Lung (tissue), 12 donors: Measurements from ENCODE around the gene LIME1. TPM values are rescaled to one million over a fixed set of nuclear protein-coding genes. Genes with fewer than 3 reads are reported as not detected.

Source experiments
- ATAC-seq: fragments of 200-7000 bp; cut with Tn5 transposase; one replicate; pipeline ENCODE4 v1.9.1; 2020; ENCODE audit warnings: moderate number of reproducible peaks; ENCODE audit not compliant: insufficient read depth, low FRiP score
- DNase-seq, 3 donors: peaks; one replicate each; pipeline ENCODE4 v3.0.0-alpha.2; 2013 to 2017
- H3K27ac ChIP-seq, 2 donors: one replicate each; pipeline ENCODE4 v1.5.1; 2013; ENCODE audit warnings: mild to moderate bottlenecking in 2 of 2, moderate library complexity in 2 of 2, control low read depth in 1 of 2, inconsistent platforms in 1 of 2, low read depth in 1 of 2, low read length in 1 of 2
- H3K27me3 ChIP-seq, 3 donors: one replicate each; pipeline ENCODE4 v1.5.1; 2013; ENCODE audit warnings: low read length in 2 of 3; ENCODE audit not compliant: control insufficient read depth in 3 of 3, insufficient read depth in 3 of 3
- H3K36me3 ChIP-seq, 4 donors: one replicate each; pipeline ENCODE4 v1.5.1; 2013; ENCODE audit warnings: low read length in 4 of 4, mild to moderate bottlenecking in 1 of 4, moderate library complexity in 1 of 4; ENCODE audit not compliant: control insufficient read depth in 4 of 4, insufficient read depth in 4 of 4
- H3K4me1 ChIP-seq, 5 donors: one replicate each; pipeline ENCODE4 v1.5.1; 2013; ENCODE audit warnings: low read length in 5 of 5, mild to moderate bottlenecking in 2 of 5, moderate library complexity in 1 of 5; ENCODE audit not compliant: control insufficient read depth in 5 of 5, insufficient read depth in 5 of 5
- H3K4me3 ChIP-seq: one replicate; pipeline ENCODE4 v1.5.1; 2013; ENCODE audit warnings: mild to moderate bottlenecking, control low read depth, moderate library complexity
- H3K9ac ChIP-seq, 2 donors: one replicate each; pipeline ENCODE4 v1.5.1; 2013; ENCODE audit warnings: low read length in 2 of 2, control low read depth in 1 of 2; ENCODE audit not compliant: insufficient read depth in 1 of 2
- H3K9me3 ChIP-seq, 4 donors: one replicate each; pipeline ENCODE4 v1.5.1; 2013; ENCODE audit warnings: low read length in 3 of 4, mild to moderate bottlenecking in 1 of 4, moderate library complexity in 1 of 4; ENCODE audit not compliant: control insufficient read depth in 4 of 4, insufficient read depth in 3 of 4
- WGBS, 2 donors: extraction: QIAGEN DNeasy Blood & Tissue Kit; methylation state at CpG; one replicate each; pipeline ENCODE4 v1.1.7; 2013; 5-methylcytosine and 5-hydroxymethylcytosine counted together
- polyA plus RNA-seq, 2 donors: library from polyadenylated mRNA; stranded (reverse); fragments of 200-250 nt; gene quantifications; one replicate each; pipeline ENCODE4 v1.2.1, GENCODE V29; 2013
- total RNA-seq, 2 donors: library from RNA; depleted of rRNA in 1 of 2; stranded (reverse); fragments of >200 nt in 1 of 2; gene quantifications; one replicate each; pipeline ENCODE4 v1.2.1, GENCODE V29; 2014 to 2021
- TF ChIP-seq, protein P1 (sequence below): IDR thresholded peaks from 2 replicates; pipeline ENCODE4 v1.5.1; 2012; ENCODE audit warnings: mild to moderate bottlenecking; ENCODE audit errors: control extremely low read depth, extremely low read depth
- donor health status: control.
- donor health status: control.
- donor health status: Bipolar disorder and iron deficiency.
- donor health status: healthy.
- donor health status: DM: yes; HTN: yes; CAD: no.

LIME1 gene
- total and polyA plus RNA-seq, 4 donors = 6.2 to 19.9 (median 10.2) TPM

DNA sequence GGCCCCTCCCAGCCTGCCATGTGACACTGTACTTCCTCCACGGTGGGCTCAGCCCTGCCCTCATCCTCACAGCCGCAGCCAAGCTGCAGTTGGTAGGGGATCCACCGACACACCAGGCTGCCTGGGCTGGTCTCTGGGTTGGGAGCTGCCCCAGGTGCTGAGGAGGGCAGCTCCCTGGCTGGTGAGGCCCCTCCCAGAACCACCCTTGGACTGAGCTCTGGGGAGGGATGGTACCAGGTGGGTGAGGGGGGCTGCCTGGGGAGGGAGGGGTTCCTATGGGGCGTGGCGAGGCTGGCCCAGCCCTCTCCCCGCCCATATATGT lies 40.2 kb upstream of the LIME1 start:
- Histone ChIP-seq H3K9me3 (no peaks in the 10 kb centered on the region), H3K27me3 (no peaks in the 10 kb centered on the region), H3K36me3 (peaks cover 0 to 34% (median 5%) of the 10 kb centered on the region in 4 donors), H3K9ac (no peak overlapping the region), H3K27ac (peak overlapping the region in 1 of 2 donors; percentile 39), H3K4me3 (peak overlapping the region; percentile 58), H3K4me1 (peaks cover 0 to 35% (median 0%) of the 10 kb centered on the region in 5 donors)
- ATAC-seq = no peak
- TF ChIP-seq, protein P1, sequence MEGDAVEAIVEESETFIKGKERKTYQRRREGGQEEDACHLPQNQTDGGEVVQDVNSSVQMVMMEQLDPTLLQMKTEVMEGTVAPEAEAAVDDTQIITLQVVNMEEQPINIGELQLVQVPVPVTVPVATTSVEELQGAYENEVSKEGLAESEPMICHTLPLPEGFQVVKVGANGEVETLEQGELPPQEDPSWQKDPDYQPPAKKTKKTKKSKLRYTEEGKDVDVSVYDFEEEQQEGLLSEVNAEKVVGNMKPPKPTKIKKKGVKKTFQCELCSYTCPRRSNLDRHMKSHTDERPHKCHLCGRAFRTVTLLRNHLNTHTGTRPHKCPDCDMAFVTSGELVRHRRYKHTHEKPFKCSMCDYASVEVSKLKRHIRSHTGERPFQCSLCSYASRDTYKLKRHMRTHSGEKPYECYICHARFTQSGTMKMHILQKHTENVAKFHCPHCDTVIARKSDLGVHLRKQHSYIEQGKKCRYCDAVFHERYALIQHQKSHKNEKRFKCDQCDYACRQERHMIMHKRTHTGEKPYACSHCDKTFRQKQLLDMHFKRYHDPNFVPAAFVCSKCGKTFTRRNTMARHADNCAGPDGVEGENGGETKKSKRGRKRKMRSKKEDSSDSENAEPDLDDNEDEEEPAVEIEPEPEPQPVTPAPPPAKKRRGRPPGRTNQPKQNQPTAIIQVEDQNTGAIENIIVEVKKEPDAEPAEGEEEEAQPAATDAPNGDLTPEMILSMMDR = no peak
- 16 to 21% methylated on average over 6 of the region's 6 CpGs for WGBS, 2 donors
- DNase-seq = no peak

DNA sequence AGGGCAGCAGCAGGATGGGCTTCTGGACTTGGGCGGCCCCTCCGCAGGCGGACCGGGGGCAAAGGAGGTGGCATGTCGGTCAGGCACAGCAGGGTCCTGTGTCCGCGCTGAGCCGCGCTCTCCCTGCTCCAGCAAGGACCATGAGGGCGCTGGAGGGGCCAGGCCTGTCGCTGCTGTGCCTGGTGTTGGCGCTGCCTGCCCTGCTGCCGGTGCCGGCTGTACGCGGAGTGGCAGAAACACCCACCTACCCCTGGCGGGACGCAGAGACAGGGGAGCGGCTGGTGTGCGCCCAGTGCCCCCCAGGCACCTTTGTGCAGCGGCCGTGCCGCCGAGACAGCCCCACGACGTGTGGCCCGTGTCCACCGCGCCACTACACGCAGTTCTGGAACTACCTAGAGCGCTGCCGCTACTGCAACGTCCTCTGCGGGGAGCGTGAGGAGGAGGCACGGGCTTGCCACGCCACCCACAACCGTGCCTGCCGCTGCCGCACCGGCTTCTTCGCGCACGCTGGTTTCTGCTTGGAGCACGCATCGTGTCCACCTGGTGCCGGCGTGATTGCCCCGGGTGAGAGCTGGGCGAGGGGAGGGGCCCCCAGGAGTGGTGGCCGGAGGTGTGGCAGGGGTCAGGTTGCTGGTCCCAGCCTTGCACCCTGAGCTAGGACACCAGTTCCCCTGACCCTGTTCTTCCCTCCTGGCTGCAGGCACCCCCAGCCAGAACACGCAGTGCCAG lies 39.7 kb upstream of the LIME1 start, which contains the start of gene TNFRSF6B:
TSS of gene TNFRSF6B (plus strand) at position 25 of the 729 bp plus-strand sequence. CDS start at position 141, 116 bp downstream.
- DNase-seq (no peak), ATAC-seq (no peak)
- Histone ChIP-seq H3K9me3 (no peaks in the 10 kb centered on the region), H3K27me3 (no peaks in the 10 kb centered on the region), H3K36me3 (peaks cover 0 to 32% (median 5%) of the 10 kb centered on the region in 4 donors), H3K4me3 (peak within 1 kb of the TSS; percentile 58), H3K27ac (peak within 1 kb of the TSS; percentile 39 to 77), H3K9ac (no peak within 1 kb of the TSS), H3K4me1 (peaks cover 0 to 29% (median 0%) of the 10 kb centered on the region in 5 donors)
- TF ChIP-seq, protein P1 = no peak
- WGBS, 2 donors = 15% methylated on average over 47 to 52 of the region's 52 CpGs

DNA sequence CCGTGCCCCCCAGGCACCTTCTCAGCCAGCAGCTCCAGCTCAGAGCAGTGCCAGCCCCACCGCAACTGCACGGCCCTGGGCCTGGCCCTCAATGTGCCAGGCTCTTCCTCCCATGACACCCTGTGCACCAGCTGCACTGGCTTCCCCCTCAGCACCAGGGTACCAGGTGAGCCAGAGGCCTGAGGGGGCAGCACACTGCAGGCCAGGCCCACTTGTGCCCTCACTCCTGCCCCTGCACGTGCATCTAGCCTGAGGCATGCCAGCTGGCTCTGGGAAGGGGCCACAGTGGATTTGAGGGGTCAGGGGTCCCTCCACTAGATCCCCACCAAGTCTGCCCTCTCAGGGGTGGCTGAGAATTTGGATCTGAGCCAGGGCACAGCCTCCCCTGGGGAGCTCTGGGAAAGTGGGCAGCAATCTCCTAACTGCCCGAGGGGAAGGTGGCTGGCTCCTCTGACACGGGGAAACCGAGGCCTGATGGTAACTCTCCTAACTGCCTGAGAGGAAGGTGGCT lies 39.1 kb upstream of the LIME1 start:
- peak overlapping the region; percentile 58 for H3K4me3 ChIP-seq
- peak overlapping the region in 1 of 2 donors; percentile 77 for H3K27ac ChIP-seq
- WGBS, 2 donors = 50 to 58% methylated on average over 7 of the region's 7 CpGs
- H3K4me1 ChIP-seq = peaks cover 0 to 23% (median 0%) of the 10 kb centered on the region in 5 donors
- H3K9me3 ChIP-seq = no peaks in the 10 kb centered on the region
- DNase-seq (no peak), ATAC-seq (no peak)
- no peak overlapping the region for H3K9ac ChIP-seq
- H3K36me3 ChIP-seq = peaks cover 0 to 30% (median 5%) of the 10 kb centered on the region in 4 donors
- TF ChIP-seq, protein P1 = no peak
- H3K27me3 ChIP-seq = no peaks in the 10 kb centered on the region
